C4-2B (cell line): ENCODE results near the gene MAG.

Experiments
- H3K27ac ChIP-seq: fragments of 450-650 bp; 2 replicates; pipeline ENCODE4 v1.5.1; 2017
- CTCF ChIP-seq: fragments of 450-650 bp; conservative IDR thresholded peaks from 2 replicates; pipeline ENCODE4 v1.5.1; 2017; ENCODE audit warnings: mild to moderate bottlenecking
- ZFX ChIP-seq: fragments of 450-650 bp; IDR thresholded peaks from 2 replicates; pipeline ENCODE4 v1.6.1; 2017

Gene MAG

GRCh38 chr19:35267353-35267817, 24.6 kb upstream of the MAG start:
- TF ChIP-seq CTCF (no peak), ZFX (peak; percentile 56; the same call in 1 of the 2 replicates)
- H3K27ac ChIP-seq = peak overlapping the region; percentile 97

- TF ChIP-seq ZFX = no peak
- TF ChIP-seq CTCF = no peak
- peak overlapping the region; percentile 97 for H3K27ac ChIP-seq
Observed at GRCh38 chr19:35267818-35268535, 24.0 kb upstream of the MAG start.

GRCh38 chr19:35268536-35269437, 23.2 kb upstream of the MAG start, which contains the start of gene USF2:
Gene USF2, plus strand, starts transcription at chr19:35268962. Its CDS starts 140 bp downstream, at chr19:35269102.
- no peak for TF ChIP-seq ZFX
- TF ChIP-seq CTCF = no peak

GRCh38 chr19:35269438-35270117, 22.4 kb upstream of the MAG start:
- peak overlapping the region; percentile 97 for H3K27ac ChIP-seq

More at GRCh38 chr19:35268536-35269437, 23.2 kb upstream of the MAG start, which contains the start of gene USF2:
- peak within 1 kb of the TSS; percentile 97 for H3K27ac ChIP-seq

GRCh38 chr19:35270381-35270811, 21.6 kb upstream of the MAG start:
- H3K27ac ChIP-seq = peak overlapping the region; percentile 97
- TF ChIP-seq CTCF (no peak), ZFX (no peak)

More at GRCh38 chr19:35269438-35270117, 22.4 kb upstream of the MAG start:
- peak; percentile 81; the same call in 1 of the 2 replicates for TF ChIP-seq ZFX
- TF ChIP-seq CTCF = peak; percentile 95

GRCh38 chr19:35271546-35271945, 20.4 kb upstream of the MAG start:
- H3K27ac ChIP-seq = no peak overlapping the region
- no peak for TF ChIP-seq CTCF
- no peak for TF ChIP-seq ZFX
